HCT116 (cell line): ENCODE measurements around the gene SPACA6. TPM values are rescaled to one million over a fixed set of nuclear protein-coding genes. Genes with fewer than 3 reads are reported as not detected.
A peak's percentile ranks its signal among the peaks of the same experiment; 100 is the strongest.

Source experiments
- ATAC-seq: fragments of 200-7000 bp; cut with Tn5 transposase; 2 replicates; pipeline ENCODE4 v1.9.1; 2020; ENCODE audit warnings: mild to moderate bottlenecking, moderate library complexity
- BruUV-seq: library from RNA; stranded (reverse); fragments of 400-500 nt; replicated peaks from 2 replicates; lab custom pipeline; 2021; lab: Mats Ljungman, UMichigan
- CTCF ChIA-PET: fragments of 300-600 bp; sonication (Branson Sonifier 250); formaldehyde crosslinking; loops from one replicate; lab custom pipeline; 2021; ENCODE audit warnings: antibody characterized with exemption; lab: Charles Lee
- POLR2A ChIA-PET: fragments of 300-600, 350-600 bp; sonication (Branson Sonifier 250); formaldehyde crosslinking; loops from one replicate; lab custom pipeline; 2021; ENCODE audit warnings: antibody characterized with exemption; lab: Charles Lee
- RAD21 ChIA-PET, 2 experiments: fragments of 300-600 bp; sonication (Branson Sonifier 250); formaldehyde crosslinking; loops; one replicate each; lab custom pipeline; 2023; ENCODE audit warnings: low total read pairs in 2 of 2; ENCODE audit not compliant: uncharacterized antibody in 2 of 2, unreplicated experiment in 2 of 2, low non-redundant PET in 1 of 2; lab: Charles Lee
- DNase-seq: peaks from one replicate; pipeline ENCODE4 v3.0.0-alpha.2; 2010; ENCODE audit warnings: low read depth, low spot score
- H2AFZ ChIP-seq: fragments of 200-600 bp; shearing (Covaris generic), sonication (generic); 2 replicates; pipeline ENCODE4 v1.6.1; 2017; ENCODE audit warnings: low read depth, mixed run types, mixed read lengths, antibody characterized with exemption, low read length; ENCODE audit not compliant: poor library complexity, severe bottlenecking
- H3K27ac ChIP-seq: 2 replicates; pipeline ENCODE4 v1.5.1; 2012; ENCODE audit warnings: low read depth, low read length
- H3K27me3 ChIP-seq: fragments of 200-600 bp; sonication (generic); 2 replicates; pipeline ENCODE4 v1.6.1; 2016; ENCODE audit warnings: mixed run types, low read length, mixed read lengths; ENCODE audit not compliant: insufficient read depth
- H3K36me3 ChIP-seq, 2 experiments: fragments of 200-500 bp in 1 of 2; fragments of 200-600 bp in 1 of 2; sonication (Bioruptor generic) in 1 of 2; sonication (generic) in 1 of 2; 2 replicates each; pipeline versions ENCODE4 v1.5.1 to v1.6.1; 2014 to 2016; ENCODE audit warnings: low read length in 2 of 2, inconsistent platforms in 1 of 2, mixed read lengths in 1 of 2, mixed run types in 1 of 2; ENCODE audit not compliant: insufficient read depth in 2 of 2, control insufficient read depth in 1 of 2
- H3K4me1 ChIP-seq, 2 experiments: fragments of 200-600 bp in 1 of 2; sonication (generic) in 1 of 2; 2 replicates each; pipeline versions ENCODE4 v1.5.1 to v1.6.1; 2012 to 2017; ENCODE audit warnings: low read length in 2 of 2, inconsistent platforms in 1 of 2, mild to moderate bottlenecking in 1 of 2, mixed read lengths in 1 of 2, mixed run types in 1 of 2, moderate library complexity in 1 of 2; ENCODE audit not compliant: insufficient read depth in 2 of 2, control insufficient read depth in 1 of 2
- H3K4me2 ChIP-seq: fragments of 200-600 bp; sonication (generic); 2 replicates; pipeline ENCODE4 v1.6.1; 2017; ENCODE audit warnings: mixed run types, low read length, mixed read lengths
- H3K4me3 ChIP-seq, 2 experiments: fragments of 200-600 bp in 1 of 2; sonication (generic) in 1 of 2; replicated peaks in 1 of 2; 2 replicates each; pipeline ENCODE4 v1.5.1; 2011 to 2016; ENCODE audit warnings: low read length in 2 of 2, control low read depth in 1 of 2, low read depth in 1 of 2, mild to moderate bottlenecking in 1 of 2, mixed read lengths in 1 of 2, mixed run types in 1 of 2
- H3K79me2 ChIP-seq: fragments of 200-600 bp; sonication (generic); 2 replicates; pipeline ENCODE4 v1.6.1; 2017; ENCODE audit warnings: mild to moderate bottlenecking, mixed run types, low read length, moderate library complexity, mixed read lengths; ENCODE audit not compliant: insufficient read depth
- H3K9ac ChIP-seq: fragments of 200-600 bp; sonication (generic); 2 replicates; pipeline ENCODE4 v1.6.1; 2016; ENCODE audit warnings: low read length, mixed read lengths
- H3K9me2 ChIP-seq: fragments of 200-600 bp; sonication (generic), shearing (Covaris generic); 2 replicates; pipeline ENCODE4 v1.6.1; 2017; ENCODE audit warnings: mixed run types, mild to moderate bottlenecking, moderate library complexity; ENCODE audit not compliant: insufficient read depth
- H3K9me3 ChIP-seq, 2 experiments: fragments of 200-500 bp in 1 of 2; fragments of 200-600 bp in 1 of 2; sonication (Bioruptor generic) in 1 of 2; sonication (generic) in 1 of 2; 2 replicates each; pipeline ENCODE4 v1.6.1; 2014 to 2017; ENCODE audit warnings: low read length in 2 of 2, mixed read lengths in 2 of 2, inconsistent platforms in 1 of 2, low read depth in 1 of 2, mild to moderate bottlenecking in 1 of 2, mixed run types in 1 of 2, moderate library complexity in 1 of 2; ENCODE audit not compliant: control insufficient read depth in 1 of 2, insufficient read depth in 1 of 2
- H4K20me1 ChIP-seq: fragments of 200-600 bp; sonication (generic), shearing (Covaris generic); 2 replicates; pipeline ENCODE4 v1.6.1; 2017; ENCODE audit warnings: mixed run types, mild to moderate bottlenecking, moderate library complexity; ENCODE audit not compliant: insufficient read depth
- SRF ChIP-seq: IDR thresholded peaks from 2 replicates; pipeline ENCODE4 v1.6.1; 2012; ENCODE audit warnings: low read depth
- intact Hi-C: fragments of 100-400 bp; cut with micrococcal nuclease; formaldehyde crosslinking; loops from 2 replicates; pipeline ENCODE4 v1.10.0; 2022
- total RNA-seq: library from RNA; stranded (reverse); gene quantifications from one replicate; pipeline ENCODE4 v1.2.1, GENCODE V29; 2021; ENCODE audit not compliant: unreplicated experiment
- TF ChIP-seq, protein P1 (sequence below), 3 experiments: fragments of 200-600 bp in 1 of 3; sonication (generic) in 1 of 3; IDR thresholded peaks in 2 of 3; conservative IDR thresholded peaks in 1 of 3; 2 replicates each; pipeline ENCODE4 v1.5.1; 2012 to 2017; ENCODE audit warnings: low read depth in 2 of 3, low read length in 2 of 3, antibody characterized with exemption in 1 of 3, borderline replicate concordance in 1 of 3, control low read depth in 1 of 3, mild to moderate bottlenecking in 1 of 3, mixed read lengths in 1 of 3, mixed run types in 1 of 3, moderate library complexity in 1 of 3; ENCODE audit not compliant: insufficient read depth in 1 of 3
- TF ChIP-seq, protein P2 (sequence below): IDR thresholded peaks from 2 replicates; pipeline ENCODE4 v1.6.1; 2012; ENCODE audit warnings: low read depth

The SPACA6 gene
- total RNA-seq, 1 experiment from 2014 or later, result 13.9 TPM

DNA sequence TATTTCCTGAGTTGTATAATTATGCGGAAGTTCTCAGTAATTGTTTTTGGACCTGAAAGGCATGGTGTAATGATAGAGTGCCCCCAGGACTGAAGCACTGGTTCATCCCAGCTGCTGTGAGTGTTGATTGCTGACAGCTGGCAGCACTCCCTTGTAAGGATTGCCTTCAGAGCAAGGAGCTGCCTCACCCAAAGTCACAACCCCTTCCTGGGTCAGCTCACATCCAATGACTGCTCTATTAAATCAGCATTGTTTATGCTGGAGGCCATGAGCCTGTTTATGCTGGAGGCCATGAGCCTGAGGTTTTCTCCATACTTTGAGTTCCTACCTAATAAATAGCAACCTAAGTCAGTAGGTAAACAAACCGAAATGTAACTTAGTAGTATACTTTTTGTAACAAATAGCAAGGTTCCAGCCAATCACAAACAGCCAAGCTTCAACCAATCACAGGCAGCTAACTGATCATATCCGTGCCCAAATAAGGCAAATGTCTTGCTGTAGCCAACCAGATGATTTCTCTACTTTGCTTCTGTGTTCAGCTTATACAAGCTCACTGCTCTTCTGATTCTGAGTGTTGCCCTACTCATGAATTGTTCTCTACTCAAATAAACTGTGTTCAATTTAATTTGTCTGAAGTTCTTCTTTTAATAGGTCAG is 11.7 kb upstream of the SPACA6 start:
- DNase-seq (no peak), ATAC-seq (no peak; the same call in 1 of the 2 replicates)
- ChIA-PET RAD21 (no interaction called here), POLR2A (no interaction called here), CTCF (interaction anchor here (1.3 kb wide), 1 partner anchor 20 kb away, joined by 5 read pairs; no protein-coding TSS in a partner anchor)
- Histone ChIP-seq H3K27me3 (no peaks in the 10 kb centered on the region), H4K20me1 (no peaks in the 10 kb centered on the region), H3K36me3 (no peaks in the 10 kb centered on the region), H2AFZ (no peak overlapping the region), H3K27ac (no peak overlapping the region), H3K9me3 (no peaks in the 10 kb centered on the region), H3K4me1 (peaks cover 6 to 7% of the 10 kb centered on the region in 2 experiments), H3K9ac (no peak overlapping the region), H3K79me2 (no peaks in the 10 kb centered on the region), H3K4me3 (no peak overlapping the region), H3K9me2 (no peaks in the 10 kb centered on the region), H3K4me2 (no peak overlapping the region)
- no TSS peak for BruUV-seq
- TF ChIP-seq, protein P1, sequence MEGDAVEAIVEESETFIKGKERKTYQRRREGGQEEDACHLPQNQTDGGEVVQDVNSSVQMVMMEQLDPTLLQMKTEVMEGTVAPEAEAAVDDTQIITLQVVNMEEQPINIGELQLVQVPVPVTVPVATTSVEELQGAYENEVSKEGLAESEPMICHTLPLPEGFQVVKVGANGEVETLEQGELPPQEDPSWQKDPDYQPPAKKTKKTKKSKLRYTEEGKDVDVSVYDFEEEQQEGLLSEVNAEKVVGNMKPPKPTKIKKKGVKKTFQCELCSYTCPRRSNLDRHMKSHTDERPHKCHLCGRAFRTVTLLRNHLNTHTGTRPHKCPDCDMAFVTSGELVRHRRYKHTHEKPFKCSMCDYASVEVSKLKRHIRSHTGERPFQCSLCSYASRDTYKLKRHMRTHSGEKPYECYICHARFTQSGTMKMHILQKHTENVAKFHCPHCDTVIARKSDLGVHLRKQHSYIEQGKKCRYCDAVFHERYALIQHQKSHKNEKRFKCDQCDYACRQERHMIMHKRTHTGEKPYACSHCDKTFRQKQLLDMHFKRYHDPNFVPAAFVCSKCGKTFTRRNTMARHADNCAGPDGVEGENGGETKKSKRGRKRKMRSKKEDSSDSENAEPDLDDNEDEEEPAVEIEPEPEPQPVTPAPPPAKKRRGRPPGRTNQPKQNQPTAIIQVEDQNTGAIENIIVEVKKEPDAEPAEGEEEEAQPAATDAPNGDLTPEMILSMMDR (IDR thresholded peaks at IDR 0.05 in 2 of 3, conservative IDR thresholded peaks at IDR 0.05 in 1 of 3; ENCODE audit: borderline replicate concordance in 1 of 3, insufficient read depth in 1 of 3, low read depth in 2 of 3, low read length in 2 of 3), result no peak
- TF ChIP-seq, protein P2, sequence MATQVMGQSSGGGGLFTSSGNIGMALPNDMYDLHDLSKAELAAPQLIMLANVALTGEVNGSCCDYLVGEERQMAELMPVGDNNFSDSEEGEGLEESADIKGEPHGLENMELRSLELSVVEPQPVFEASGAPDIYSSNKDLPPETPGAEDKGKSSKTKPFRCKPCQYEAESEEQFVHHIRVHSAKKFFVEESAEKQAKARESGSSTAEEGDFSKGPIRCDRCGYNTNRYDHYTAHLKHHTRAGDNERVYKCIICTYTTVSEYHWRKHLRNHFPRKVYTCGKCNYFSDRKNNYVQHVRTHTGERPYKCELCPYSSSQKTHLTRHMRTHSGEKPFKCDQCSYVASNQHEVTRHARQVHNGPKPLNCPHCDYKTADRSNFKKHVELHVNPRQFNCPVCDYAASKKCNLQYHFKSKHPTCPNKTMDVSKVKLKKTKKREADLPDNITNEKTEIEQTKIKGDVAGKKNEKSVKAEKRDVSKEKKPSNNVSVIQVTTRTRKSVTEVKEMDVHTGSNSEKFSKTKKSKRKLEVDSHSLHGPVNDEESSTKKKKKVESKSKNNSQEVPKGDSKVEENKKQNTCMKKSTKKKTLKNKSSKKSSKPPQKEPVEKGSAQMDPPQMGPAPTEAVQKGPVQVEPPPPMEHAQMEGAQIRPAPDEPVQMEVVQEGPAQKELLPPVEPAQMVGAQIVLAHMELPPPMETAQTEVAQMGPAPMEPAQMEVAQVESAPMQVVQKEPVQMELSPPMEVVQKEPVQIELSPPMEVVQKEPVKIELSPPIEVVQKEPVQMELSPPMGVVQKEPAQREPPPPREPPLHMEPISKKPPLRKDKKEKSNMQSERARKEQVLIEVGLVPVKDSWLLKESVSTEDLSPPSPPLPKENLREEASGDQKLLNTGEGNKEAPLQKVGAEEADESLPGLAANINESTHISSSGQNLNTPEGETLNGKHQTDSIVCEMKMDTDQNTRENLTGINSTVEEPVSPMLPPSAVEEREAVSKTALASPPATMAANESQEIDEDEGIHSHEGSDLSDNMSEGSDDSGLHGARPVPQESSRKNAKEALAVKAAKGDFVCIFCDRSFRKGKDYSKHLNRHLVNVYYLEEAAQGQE, result no peak
- peak; percentile 93 for TF ChIP-seq SRF
- intact Hi-C loops, result no loop called here
